Measurements from ENCODE around the gene MAGEB5. TPM values are rescaled to one million over a fixed set of nuclear protein-coding genes. Genes with fewer than 3 reads are reported as not detected.

MAGEB5 gene
- total and polyA plus RNA-seq, 2 of the 13 experiments (the other 11 are each of a cell fraction or from before 2014, with no cell fraction given): not detected

DNA sequence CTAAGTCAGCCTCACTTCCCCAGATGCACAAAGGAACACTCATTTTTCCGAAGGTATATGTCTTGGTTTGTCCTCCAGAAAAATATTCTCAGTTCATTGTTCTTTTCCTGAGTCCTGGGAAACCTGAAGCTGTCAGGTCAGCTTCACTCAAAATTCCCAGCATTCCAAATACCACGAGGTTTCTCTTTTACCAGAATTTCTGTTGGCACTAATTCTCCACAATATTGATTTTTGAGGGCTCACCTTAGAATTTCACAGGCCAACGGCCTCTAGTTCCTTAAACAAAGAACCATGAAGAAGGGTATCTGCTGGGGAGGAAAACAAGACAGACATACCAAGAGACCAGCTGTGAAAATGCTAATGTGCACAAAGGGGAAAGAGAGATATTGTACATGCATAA lies 8.0 kb upstream of the MAGEB5 start (continued):
- TF ChIP-seq, protein P1, sequence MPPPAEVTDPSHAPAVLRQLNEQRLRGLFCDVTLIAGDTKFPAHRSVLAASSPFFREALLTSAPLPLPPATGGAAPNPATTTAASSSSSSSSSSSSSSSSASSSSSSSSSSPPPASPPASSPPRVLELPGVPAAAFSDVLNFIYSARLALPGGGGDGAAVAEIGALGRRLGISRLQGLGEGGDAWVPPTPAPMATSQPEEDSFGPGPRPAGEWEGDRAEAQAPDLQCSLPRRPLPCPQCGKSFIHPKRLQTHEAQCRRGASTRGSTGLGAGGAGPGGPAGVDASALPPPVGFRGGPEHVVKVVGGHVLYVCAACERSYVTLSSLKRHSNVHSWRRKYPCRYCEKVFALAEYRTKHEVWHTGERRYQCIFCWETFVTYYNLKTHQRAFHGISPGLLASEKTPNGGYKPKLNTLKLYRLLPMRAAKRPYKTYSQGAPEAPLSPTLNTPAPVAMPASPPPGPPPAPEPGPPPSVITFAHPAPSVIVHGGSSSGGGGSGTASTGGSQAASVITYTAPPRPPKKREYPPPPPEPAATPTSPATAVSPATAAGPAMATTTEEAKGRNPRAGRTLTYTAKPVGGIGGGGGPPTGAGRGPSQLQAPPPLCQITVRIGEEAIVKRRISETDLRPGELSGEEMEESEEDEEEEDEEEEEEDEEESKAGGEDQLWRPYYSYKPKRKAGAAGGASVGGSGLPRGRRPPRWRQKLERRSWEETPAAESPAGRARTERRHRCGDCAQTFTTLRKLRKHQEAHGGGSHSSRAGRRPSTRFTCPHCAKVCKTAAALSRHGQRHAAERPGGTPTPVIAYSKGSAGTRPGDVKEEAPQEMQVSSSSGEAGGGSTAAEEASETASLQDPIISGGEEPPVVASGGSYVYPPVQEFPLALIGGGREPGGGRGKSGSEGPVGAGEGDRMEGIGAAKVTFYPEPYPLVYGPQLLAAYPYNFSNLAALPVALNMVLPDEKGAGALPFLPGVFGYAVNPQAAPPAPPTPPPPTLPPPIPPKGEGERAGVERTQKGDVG (CRISPR knock-in tag; IDR thresholded peaks at IDR 0.05; ENCODE audit: borderline replicate concordance): no peak

DNA sequence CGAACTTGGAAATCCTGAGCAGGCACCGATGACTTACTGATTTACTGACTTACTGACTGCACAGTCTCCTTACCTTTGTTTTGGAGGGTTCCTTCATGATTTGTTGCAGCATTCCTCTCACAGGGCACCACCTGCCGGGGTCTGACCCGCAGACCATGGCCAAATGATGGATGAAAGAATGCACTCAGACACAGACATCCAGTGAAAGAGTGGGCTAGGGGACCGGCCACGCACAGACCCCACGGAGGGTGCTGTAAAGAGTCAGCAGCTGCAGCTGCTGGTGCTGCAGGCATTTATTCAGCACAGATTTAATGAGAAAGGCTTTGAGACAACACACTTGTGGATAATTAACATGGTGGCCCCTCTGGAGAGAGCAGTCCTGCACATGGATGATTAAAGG lies 3.4 kb downstream of the MAGEB5 start:
- CTCF ChIA-PET (ENCODE audit: low intra/inter-chr PET ratio, low total read pairs): no interaction called here
- no peak overlapping the region for H2AFZ ChIP-seq (ENCODE audit: low read length)
- no peak overlapping the region for H3K9ac ChIP-seq (ENCODE audit: insufficient read depth, low read depth, low read length)
- no peaks in the 10 kb centered on the region for H3K79me2 ChIP-seq (ENCODE audit: insufficient read depth, low read length)
- no peak for FAIRE-seq
- H3K27ac ChIP-seq (ENCODE audit: extremely low read length, insufficient read depth, low read length): no peak overlapping the region
- no peaks in the 10 kb centered on the region for H3K4me1 ChIP-seq (ENCODE audit: insufficient read depth, low read length)
- no peaks in the 10 kb centered on the region for H3K36me3 ChIP-seq (replicated peaks in 1 of 2; ENCODE audit: control insufficient read depth in 1 of 2, insufficient read depth in 2 of 2, low read length in 2 of 2)
- H3K9me3 ChIP-seq (ENCODE audit: low read length): peaks cover 9% of the 10 kb centered on the region; the same call in 1 of the 2 replicates
- H3K4me2 ChIP-seq (ENCODE audit: low read depth, low read length): no peak overlapping the region
- intact Hi-C loops (cut with micrococcal nuclease; ENCODE audit: unreplicated experiment): no loop called here
- H3K4me3 ChIP-seq (replicated peaks in 1 of 3; ENCODE audit: insufficient read depth in 1 of 3, low read depth in 2 of 3, low read length in 3 of 3): no peak overlapping the region
- no TSS peak for BruUV-seq (replicated peaks)
- DNase-seq (ENCODE audit: low spot score): no peak
- no peaks in the 10 kb centered on the region for H4K20me1 ChIP-seq (ENCODE audit: insufficient read depth, low read length)
- in situ Hi-C loops (cut with HindIII; ENCODE audit: extremely low pct_ligation_motif_present, low pct_unique_long_range_greater_than_20kb): no loop called here
- POLR2A ChIA-PET: no interaction called here
- 0% methylated on average over 3 of the region's 7 CpGs for WGBS (ENCODE audit: low lambda C conversion rate)
- ATAC-seq: no peak
- H3K27me3 ChIP-seq (ENCODE audit: control insufficient read depth in 1 of 2, insufficient read depth in 2 of 2, low read length in 2 of 2): no peaks in the 10 kb centered on the region
- no peak for TF ChIP-seq MEIS1 (CRISPR knock-in tag; IDR thresholded peaks at IDR 0.05; ENCODE audit: borderline replicate concordance)
- TF ChIP-seq, protein P2, sequence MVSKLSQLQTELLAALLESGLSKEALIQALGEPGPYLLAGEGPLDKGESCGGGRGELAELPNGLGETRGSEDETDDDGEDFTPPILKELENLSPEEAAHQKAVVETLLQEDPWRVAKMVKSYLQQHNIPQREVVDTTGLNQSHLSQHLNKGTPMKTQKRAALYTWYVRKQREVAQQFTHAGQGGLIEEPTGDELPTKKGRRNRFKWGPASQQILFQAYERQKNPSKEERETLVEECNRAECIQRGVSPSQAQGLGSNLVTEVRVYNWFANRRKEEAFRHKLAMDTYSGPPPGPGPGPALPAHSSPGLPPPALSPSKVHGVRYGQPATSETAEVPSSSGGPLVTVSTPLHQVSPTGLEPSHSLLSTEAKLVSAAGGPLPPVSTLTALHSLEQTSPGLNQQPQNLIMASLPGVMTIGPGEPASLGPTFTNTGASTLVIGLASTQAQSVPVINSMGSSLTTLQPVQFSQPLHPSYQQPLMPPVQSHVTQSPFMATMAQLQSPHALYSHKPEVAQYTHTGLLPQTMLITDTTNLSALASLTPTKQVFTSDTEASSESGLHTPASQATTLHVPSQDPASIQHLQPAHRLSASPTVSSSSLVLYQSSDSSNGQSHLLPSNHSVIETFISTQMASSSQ (IDR thresholded peaks at IDR 0.05; ENCODE audit: low read depth): no peak
- TF ChIP-seq, protein P2 (CRISPR knock-in tag; IDR thresholded peaks at IDR 0.05; ENCODE audit: borderline replicate concordance): no peak
- TF ChIP-seq, protein P3, sequence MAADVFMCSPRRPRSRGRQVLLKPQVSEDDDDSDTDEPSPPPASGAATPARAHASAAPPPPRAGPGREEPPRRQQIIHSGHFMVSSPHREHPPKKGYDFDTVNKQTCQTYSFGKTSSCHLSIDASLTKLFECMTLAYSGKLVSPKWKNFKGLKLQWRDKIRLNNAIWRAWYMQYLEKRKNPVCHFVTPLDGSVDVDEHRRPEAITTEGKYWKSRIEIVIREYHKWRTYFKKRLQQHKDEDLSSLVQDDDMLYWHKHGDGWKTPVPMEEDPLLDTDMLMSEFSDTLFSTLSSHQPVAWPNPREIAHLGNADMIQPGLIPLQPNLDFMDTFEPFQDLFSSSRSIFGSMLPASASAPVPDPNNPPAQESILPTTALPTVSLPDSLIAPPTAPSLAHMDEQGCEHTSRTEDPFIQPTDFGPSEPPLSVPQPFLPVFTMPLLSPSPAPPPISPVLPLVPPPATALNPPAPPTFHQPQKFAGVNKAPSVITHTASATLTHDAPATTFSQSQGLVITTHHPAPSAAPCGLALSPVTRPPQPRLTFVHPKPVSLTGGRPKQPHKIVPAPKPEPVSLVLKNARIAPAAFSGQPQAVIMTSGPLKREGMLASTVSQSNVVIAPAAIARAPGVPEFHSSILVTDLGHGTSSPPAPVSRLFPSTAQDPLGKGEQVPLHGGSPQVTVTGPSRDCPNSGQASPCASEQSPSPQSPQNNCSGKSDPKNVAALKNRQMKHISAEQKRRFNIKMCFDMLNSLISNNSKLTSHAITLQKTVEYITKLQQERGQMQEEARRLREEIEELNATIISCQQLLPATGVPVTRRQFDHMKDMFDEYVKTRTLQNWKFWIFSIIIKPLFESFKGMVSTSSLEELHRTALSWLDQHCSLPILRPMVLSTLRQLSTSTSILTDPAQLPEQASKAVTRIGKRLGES (CRISPR knock-in tag; IDR thresholded peaks at IDR 0.05; ENCODE audit: borderline replicate concordance): no peak
- no peak for TF ChIP-seq MXD4 (CRISPR knock-in tag; IDR thresholded peaks at IDR 0.05)
- TF ChIP-seq ZSCAN30 (CRISPR knock-in tag; IDR thresholded peaks at IDR 0.05): no peak
- TF ChIP-seq, protein P4, sequence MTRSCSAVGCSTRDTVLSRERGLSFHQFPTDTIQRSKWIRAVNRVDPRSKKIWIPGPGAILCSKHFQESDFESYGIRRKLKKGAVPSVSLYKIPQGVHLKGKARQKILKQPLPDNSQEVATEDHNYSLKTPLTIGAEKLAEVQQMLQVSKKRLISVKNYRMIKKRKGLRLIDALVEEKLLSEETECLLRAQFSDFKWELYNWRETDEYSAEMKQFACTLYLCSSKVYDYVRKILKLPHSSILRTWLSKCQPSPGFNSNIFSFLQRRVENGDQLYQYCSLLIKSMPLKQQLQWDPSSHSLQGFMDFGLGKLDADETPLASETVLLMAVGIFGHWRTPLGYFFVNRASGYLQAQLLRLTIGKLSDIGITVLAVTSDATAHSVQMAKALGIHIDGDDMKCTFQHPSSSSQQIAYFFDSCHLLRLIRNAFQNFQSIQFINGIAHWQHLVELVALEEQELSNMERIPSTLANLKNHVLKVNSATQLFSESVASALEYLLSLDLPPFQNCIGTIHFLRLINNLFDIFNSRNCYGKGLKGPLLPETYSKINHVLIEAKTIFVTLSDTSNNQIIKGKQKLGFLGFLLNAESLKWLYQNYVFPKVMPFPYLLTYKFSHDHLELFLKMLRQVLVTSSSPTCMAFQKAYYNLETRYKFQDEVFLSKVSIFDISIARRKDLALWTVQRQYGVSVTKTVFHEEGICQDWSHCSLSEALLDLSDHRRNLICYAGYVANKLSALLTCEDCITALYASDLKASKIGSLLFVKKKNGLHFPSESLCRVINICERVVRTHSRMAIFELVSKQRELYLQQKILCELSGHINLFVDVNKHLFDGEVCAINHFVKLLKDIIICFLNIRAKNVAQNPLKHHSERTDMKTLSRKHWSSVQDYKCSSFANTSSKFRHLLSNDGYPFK (CRISPR knock-in tag; IDR thresholded peaks at IDR 0.05; ENCODE audit: borderline replicate concordance): no peak
- no peak for TF ChIP-seq FLYWCH1 (CRISPR knock-in tag; IDR thresholded peaks at IDR 0.05)
